ENCODE data around the gene LAMC2.
A peak's percentile ranks its signal among the peaks of the same experiment; 100 is the strongest.

The LAMC2 gene

DNA sequence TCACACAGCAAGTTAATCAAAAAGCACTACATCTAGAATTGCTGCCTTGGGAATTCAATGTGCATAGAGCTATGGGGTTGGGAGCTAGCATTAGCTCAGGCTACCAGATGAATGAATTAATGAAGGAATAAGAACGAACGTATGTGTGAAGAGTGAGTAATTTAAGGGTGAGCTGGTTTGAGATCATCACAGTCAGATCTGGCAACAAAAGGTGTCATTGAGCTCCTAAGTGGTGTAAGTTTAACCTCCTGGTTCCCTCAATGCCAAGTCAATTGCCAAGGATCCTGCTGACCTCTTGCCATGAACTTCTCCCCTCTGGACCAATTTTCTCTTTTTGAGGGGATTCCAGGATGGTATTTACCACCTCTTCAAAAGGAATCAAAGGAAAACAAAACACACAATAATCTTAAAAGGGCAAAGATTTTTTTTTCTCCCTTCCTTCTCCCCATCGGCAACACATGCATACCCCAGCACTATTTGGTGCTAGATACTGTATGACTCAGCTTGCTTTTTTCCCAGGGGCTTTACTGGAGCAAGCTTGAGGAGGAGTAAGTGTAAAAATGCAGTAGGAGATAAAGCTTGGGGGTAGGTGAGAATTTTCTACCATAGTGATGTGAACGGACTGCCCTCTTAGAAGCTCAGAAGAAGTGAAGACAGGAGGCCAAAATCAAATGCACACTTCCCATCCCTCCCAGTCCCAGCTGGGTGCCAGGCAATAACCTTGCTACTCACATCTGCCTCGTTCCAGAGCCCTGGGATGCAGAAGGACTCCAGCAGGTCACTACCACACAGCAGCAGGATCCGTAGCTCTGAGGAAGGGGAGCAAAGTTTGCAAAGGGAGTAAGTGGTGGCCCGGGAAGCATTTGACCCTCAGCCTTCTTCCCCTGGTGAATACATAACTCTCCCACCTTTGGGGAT, 92.0 kb downstream of the LAMC2 start:
- in situ Hi-C loops (cut with HindIII; ENCODE audit: low pct_ligation_motif_present, low sequenced_read_pairs), result no loop called here
- H3K27me3 ChIP-seq (replicated peaks), result no peaks in the 10 kb centered on the region
- H3K4me3 ChIP-seq (ENCODE audit: low read depth, low read length), result no peak overlapping the region
- TF ChIP-seq, protein P1, sequence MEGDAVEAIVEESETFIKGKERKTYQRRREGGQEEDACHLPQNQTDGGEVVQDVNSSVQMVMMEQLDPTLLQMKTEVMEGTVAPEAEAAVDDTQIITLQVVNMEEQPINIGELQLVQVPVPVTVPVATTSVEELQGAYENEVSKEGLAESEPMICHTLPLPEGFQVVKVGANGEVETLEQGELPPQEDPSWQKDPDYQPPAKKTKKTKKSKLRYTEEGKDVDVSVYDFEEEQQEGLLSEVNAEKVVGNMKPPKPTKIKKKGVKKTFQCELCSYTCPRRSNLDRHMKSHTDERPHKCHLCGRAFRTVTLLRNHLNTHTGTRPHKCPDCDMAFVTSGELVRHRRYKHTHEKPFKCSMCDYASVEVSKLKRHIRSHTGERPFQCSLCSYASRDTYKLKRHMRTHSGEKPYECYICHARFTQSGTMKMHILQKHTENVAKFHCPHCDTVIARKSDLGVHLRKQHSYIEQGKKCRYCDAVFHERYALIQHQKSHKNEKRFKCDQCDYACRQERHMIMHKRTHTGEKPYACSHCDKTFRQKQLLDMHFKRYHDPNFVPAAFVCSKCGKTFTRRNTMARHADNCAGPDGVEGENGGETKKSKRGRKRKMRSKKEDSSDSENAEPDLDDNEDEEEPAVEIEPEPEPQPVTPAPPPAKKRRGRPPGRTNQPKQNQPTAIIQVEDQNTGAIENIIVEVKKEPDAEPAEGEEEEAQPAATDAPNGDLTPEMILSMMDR (IDR thresholded peaks at IDR 0.05; ENCODE audit: low read depth, low read length, missing control alignments), result no peak
- no peaks in the 10 kb centered on the region for H3K36me3 ChIP-seq (replicated peaks)
- peak; percentile 81 for DNase-seq
- H3K27ac ChIP-seq, result peak overlapping the region; percentile 92

DNA sequence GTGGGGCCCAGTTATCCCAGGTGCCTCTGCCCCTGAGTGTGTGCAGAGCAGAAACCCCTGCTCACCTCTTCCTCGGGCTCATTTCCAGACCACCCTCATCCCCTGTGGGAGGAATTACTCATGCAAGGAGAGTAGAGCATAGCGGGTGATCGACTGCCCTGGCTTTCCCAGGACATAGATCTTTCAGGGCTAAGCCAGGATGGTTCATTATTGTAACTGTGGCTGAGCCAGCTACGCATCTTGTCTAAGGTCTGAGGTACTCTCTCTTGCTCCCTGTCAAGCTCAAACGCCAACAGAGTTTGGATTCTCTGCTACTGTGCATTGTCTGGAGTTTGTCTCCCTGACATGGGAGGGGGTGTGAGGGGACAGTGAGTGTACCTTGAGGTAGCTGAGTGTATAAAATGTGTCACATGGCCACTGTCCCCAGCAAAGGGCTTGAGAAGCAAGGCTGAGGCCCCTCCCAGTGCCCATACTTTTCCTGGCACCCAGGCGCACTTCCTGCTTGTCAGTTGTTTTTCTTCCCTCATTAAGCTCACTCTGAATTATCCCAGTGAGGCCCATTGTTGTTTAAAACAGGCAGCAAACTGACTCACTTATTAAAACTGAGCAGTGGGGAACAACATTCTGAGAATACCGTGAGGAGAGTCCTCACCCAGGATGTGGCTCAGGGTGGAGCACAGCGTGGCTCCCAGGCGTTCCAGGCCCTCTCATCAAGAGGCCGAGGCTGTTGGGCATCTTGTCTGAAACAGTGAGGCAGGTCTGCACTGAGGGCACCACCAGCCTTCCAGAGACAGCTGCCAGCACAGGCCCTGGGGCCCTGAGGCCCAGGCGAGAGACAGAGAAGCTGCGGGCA, 92.9 kb downstream of the LAMC2 start:
- no peaks in the 10 kb centered on the region for H3K36me3 ChIP-seq (replicated peaks)
- H3K4me3 ChIP-seq (ENCODE audit: low read depth, low read length), result no peak overlapping the region
- H3K27ac ChIP-seq, result peak overlapping the region; percentile 92
- DNase-seq, result peak; percentile 60
- in situ Hi-C loops (cut with HindIII; ENCODE audit: low pct_ligation_motif_present, low sequenced_read_pairs), result no loop called here
- no peaks in the 10 kb centered on the region for H3K27me3 ChIP-seq (replicated peaks)
- TF ChIP-seq, protein P1 (IDR thresholded peaks at IDR 0.05; ENCODE audit: low read depth, low read length, missing control alignments), result no peak

DNA sequence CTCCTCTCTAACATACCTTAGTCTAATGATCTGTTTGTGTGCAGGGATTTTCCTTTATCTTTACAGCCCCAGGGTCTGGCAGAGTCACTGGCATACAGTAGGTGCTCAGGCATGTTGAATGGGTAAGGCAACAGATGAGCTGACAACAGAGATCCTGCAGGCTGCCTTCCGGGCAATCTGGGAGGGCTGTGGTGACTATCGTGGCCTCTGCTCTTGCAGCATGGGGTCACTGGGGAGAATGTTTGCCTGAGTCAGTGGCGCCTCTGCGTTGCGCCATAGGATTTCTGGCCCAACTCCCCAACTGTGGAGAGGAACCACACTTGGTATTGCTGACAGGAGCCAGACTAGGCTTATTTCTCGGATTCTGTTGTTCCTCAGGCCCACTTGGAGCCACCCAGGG, 93.8 kb downstream of the LAMC2 start:
- no peaks in the 10 kb centered on the region for H3K27me3 ChIP-seq (replicated peaks)
- DNase-seq, result peak; percentile 87
- H3K4me3 ChIP-seq (ENCODE audit: low read depth, low read length), result no peak overlapping the region
- H3K36me3 ChIP-seq (replicated peaks), result no peaks in the 10 kb centered on the region
- H3K27ac ChIP-seq, result peak overlapping the region; percentile 92
- TF ChIP-seq, protein P1 (IDR thresholded peaks at IDR 0.05; ENCODE audit: low read depth, low read length, missing control alignments), result no peak
- in situ Hi-C loops (cut with HindIII; ENCODE audit: low pct_ligation_motif_present, low sequenced_read_pairs), result no loop called here

DNA sequence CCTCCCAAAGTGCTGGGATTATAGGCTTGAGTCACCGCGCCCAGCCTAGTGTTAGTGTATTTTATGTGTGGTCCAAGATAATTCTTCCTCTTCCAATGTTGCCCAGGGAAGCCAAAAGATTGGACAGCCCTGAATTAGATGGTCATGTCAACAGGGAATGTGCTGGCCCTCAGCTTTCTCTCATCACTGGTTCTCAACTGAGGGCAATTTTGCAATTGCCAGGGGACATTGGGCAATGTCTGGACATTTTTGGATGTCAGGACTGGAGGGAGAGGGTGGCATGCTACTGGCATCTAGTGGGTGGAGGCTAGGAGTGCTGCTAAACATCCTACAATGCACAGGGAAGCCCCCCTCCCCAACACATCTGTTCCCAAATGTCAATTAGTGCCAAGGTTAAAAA, 95.0 kb downstream of the LAMC2 start:
- in situ Hi-C loops (cut with HindIII; ENCODE audit: low pct_ligation_motif_present, low sequenced_read_pairs), result no loop called here
- Histone ChIP-seq H3K36me3 (replicated peaks) (no peaks in the 10 kb centered on the region), H3K27me3 (replicated peaks) (no peaks in the 10 kb centered on the region), H3K4me3 (ENCODE audit: low read depth, low read length) (no peak overlapping the region), H3K27ac (peak overlapping the region; percentile 27)
- no peak for DNase-seq
- TF ChIP-seq, protein P1 (IDR thresholded peaks at IDR 0.05; ENCODE audit: low read depth, low read length, missing control alignments), result no peak

DNA sequence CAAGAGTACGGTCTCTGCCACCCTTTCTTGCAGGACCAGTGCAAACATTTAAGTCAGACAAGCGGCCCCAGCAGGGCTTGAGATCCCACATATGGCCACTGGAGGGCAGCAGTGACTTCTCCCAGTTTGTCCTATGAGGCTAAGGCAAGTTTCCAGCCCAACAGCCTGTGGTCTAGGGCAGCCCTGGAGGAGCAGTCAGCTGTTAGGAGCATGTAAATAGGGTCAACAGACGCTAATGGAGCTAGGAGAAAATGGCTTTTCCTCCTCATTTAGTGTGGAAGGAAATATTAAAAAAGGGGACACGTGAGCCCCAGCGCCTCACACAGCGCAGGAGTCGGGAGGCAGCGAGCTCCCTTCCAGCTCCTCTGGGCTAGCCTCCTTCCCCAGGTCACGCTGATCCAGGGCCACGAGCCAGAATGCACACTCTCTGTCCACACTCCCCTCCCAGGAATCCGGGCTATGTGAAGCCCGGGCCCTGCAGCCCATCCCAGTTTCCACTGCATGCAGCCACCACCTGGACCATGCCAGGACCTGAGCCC, 95.6 kb downstream of the LAMC2 start:
- Histone ChIP-seq H3K4me3 (ENCODE audit: low read depth, low read length) (no peak overlapping the region), H3K27ac (no peak overlapping the region), H3K27me3 (replicated peaks) (no peaks in the 10 kb centered on the region), H3K36me3 (replicated peaks) (no peaks in the 10 kb centered on the region)
- in situ Hi-C loops (cut with HindIII; ENCODE audit: low pct_ligation_motif_present, low sequenced_read_pairs), result no loop called here
- TF ChIP-seq, protein P1 (IDR thresholded peaks at IDR 0.05; ENCODE audit: low read depth, low read length, missing control alignments), result peak; percentile 92
- peak; percentile 95 for DNase-seq
